ENCODE data around the gene CRIP3. TPM values are rescaled to one million over a fixed set of nuclear protein-coding genes. Genes with fewer than 3 reads are reported as not detected.
A peak's percentile ranks its signal among the peaks of the same experiment; 100 is the strongest.

The CRIP3 gene
- 1 to 10 TPM; 1.1 to 1.6 TPM for total RNA-seq
- 1 to 10 TPM; 3.2 to 9.5 TPM for polyA plus RNA-seq

- no peaks in the 10 kb centered on the region for H3K9me3 ChIP-seq (ENCODE audit: control insufficient read depth in 4 of 4, low read length in 3 of 4)
- no peak within 1 kb of the TSS for H3K9ac ChIP-seq (ENCODE audit: low read depth in 1 of 2, low read length in 2 of 2)
- H3K4me3 ChIP-seq (ENCODE audit: low read depth in 1 of 3, low read length in 3 of 3), result peak within 1 kb of the TSS; percentile 22 to 47 (median 27)
- H3K27me3 ChIP-seq (ENCODE audit: control insufficient read depth in 4 of 4, insufficient read depth in 4 of 4, low read length in 3 of 4), result no peaks in the 10 kb centered on the region
- H3K4me1 ChIP-seq (ENCODE audit: control insufficient read depth in 4 of 4, insufficient read depth in 4 of 4, low read length in 3 of 4), result peaks cover 4 to 28% (median 15%) of the 10 kb centered on the region in 4 donors
- TF ChIP-seq, protein P1, sequence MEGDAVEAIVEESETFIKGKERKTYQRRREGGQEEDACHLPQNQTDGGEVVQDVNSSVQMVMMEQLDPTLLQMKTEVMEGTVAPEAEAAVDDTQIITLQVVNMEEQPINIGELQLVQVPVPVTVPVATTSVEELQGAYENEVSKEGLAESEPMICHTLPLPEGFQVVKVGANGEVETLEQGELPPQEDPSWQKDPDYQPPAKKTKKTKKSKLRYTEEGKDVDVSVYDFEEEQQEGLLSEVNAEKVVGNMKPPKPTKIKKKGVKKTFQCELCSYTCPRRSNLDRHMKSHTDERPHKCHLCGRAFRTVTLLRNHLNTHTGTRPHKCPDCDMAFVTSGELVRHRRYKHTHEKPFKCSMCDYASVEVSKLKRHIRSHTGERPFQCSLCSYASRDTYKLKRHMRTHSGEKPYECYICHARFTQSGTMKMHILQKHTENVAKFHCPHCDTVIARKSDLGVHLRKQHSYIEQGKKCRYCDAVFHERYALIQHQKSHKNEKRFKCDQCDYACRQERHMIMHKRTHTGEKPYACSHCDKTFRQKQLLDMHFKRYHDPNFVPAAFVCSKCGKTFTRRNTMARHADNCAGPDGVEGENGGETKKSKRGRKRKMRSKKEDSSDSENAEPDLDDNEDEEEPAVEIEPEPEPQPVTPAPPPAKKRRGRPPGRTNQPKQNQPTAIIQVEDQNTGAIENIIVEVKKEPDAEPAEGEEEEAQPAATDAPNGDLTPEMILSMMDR (IDR thresholded peaks at IDR 0.05; ENCODE audit: low read depth, low read length, missing input control), result peak; percentile 69
- TF ChIP-seq YY1 (IDR thresholded peaks at IDR 0.05) (no peak), HNF4G (IDR thresholded peaks at IDR 0.05) (no peak), SP1 (IDR thresholded peaks at IDR 0.05) (peak; percentile 29), MAX (IDR thresholded peaks at IDR 0.05) (no peak), FOXA2 (IDR thresholded peaks at IDR 0.05) (peak; percentile 18), EGR1 (IDR thresholded peaks at IDR 0.05; ENCODE audit: low read depth in 2 of 2) (no peak), ZBTB33 (IDR thresholded peaks at IDR 0.05) (no peak), GABPA (IDR thresholded peaks at IDR 0.05 in 1 of 2, conservative IDR thresholded peaks at IDR 0.05 in 1 of 2) (no peak), NR2F2 (IDR thresholded peaks at IDR 0.05) (no peak), TAF1 (conservative IDR thresholded peaks at IDR 0.05) (no peak), REST (IDR thresholded peaks at IDR 0.05) (peak; percentile 17), FOXA1 (IDR thresholded peaks at IDR 0.05) (no peak), HNF4A (conservative IDR thresholded peaks at IDR 0.05) (peak; percentile 2 to 7), RXRA (IDR thresholded peaks at IDR 0.05) (peak; percentile 9 to 36), JUND (IDR thresholded peaks at IDR 0.05) (no peak), ATF3 (IDR thresholded peaks at IDR 0.05) (no peak), RAD21 (IDR thresholded peaks at IDR 0.05) (peak; percentile 54 to 71)
- peaks cover 0 to 14% (median 4%) of the 10 kb centered on the region in 4 donors for H3K36me3 ChIP-seq (ENCODE audit: control insufficient read depth in 4 of 4, insufficient read depth in 3 of 4, low read depth in 1 of 4, low read length in 3 of 4)
- WGBS, result 5% methylated on average over 39 of the region's 39 CpGs
- DNase-seq (ENCODE audit: low spot score), result no peak
- peak within 1 kb of the TSS; percentile 60 to 61 for H3K27ac ChIP-seq (ENCODE audit: low read depth in 1 of 2, low read length in 2 of 2)
These were observed at the start of gene CRIP3 for GRCh38 chr6:43308101-43308989. CRIP3 (minus strand) TSS chr6:43308826; CDS start chr6:43308792, 34 bp downstream.
